GM12865 (cell line): ENCODE results near the gene RNF123.

Experiments
- DNase-seq: peaks from one replicate; pipeline ENCODE4 v3.0.0; 2010; ENCODE audit warnings: low read depth
- H3K4me3 ChIP-seq: 2 replicates; pipeline ENCODE4 v1.5.1; 2011; ENCODE audit warnings: mild to moderate bottlenecking, low read depth, low read length, control low read depth
- TF ChIP-seq, protein P1 (sequence below): IDR thresholded peaks from 2 replicates; pipeline ENCODE4 v1.5.1; 2011; ENCODE audit warnings: low read length, control low read depth, low read depth, inconsistent platforms; ENCODE audit not compliant: insufficient read depth; ENCODE audit errors: missing control alignments

Gene RNF123

DNA sequence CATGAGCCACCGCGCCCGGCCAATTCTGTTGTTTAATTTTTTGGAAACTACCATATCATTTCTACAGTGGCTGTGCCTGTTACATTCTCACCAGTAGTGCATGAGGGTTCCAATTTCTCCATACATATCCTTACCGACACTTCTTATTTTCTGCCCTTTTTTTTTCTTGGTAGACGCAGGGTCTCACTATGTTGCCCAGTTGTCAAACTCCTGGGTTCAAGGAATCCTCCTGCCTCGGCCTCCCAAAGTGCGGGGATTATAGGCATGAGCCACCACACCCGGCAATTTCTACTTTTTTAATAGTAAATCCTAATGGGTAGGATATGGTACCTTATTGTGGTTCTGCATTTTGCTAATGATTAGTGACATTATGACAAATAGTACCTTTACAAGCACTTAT lies 20.5 kb downstream of the RNF123 start:
- TF ChIP-seq, protein P1, sequence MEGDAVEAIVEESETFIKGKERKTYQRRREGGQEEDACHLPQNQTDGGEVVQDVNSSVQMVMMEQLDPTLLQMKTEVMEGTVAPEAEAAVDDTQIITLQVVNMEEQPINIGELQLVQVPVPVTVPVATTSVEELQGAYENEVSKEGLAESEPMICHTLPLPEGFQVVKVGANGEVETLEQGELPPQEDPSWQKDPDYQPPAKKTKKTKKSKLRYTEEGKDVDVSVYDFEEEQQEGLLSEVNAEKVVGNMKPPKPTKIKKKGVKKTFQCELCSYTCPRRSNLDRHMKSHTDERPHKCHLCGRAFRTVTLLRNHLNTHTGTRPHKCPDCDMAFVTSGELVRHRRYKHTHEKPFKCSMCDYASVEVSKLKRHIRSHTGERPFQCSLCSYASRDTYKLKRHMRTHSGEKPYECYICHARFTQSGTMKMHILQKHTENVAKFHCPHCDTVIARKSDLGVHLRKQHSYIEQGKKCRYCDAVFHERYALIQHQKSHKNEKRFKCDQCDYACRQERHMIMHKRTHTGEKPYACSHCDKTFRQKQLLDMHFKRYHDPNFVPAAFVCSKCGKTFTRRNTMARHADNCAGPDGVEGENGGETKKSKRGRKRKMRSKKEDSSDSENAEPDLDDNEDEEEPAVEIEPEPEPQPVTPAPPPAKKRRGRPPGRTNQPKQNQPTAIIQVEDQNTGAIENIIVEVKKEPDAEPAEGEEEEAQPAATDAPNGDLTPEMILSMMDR = no peak
- DNase-seq = no peak
- H3K4me3 ChIP-seq = no peak overlapping the region

DNA sequence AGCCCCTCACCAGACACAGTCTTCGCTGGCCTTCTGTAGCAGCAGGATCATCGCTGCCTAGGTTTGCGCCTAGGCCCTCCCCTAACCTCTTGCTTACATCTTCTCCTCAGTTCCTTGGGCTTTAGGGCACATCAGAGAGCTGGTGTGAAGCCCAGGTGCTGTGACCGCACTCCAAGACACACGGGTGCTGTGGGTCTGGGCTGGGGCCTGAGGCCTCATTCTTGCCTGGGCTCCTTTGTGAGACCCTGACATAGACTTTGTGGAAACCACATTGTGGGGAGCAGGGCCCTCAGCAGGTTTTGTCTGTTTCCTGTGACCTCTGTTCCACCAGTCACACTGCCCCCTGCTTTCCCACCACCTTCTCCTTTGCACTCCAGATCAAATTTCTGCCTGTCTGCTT lies 22.1 kb downstream of the RNF123 start:
- no peak for DNase-seq
- TF ChIP-seq, protein P1 = no peak
- H3K4me3 ChIP-seq = no peak overlapping the region

DNA sequence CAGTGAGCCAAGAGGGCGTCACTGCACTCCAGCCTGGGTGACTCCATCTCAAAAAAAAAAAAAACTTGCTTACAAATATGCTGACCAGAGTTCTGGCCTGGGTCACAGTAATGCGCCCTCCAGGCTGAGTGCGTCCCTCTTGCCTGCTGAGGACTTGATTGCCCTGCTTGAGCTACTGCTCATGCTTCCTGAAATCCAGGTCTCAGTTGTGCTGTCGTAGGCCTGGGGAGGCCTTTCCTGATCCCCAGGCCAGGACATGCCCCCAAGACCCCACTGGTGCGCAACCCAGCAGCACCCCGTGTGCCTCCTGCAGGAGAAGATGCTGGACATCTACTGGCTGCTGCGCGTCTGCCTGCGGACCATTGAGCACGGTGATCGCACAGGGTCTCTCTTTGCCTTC lies 22.8 kb downstream of the RNF123 start:
- no peak for DNase-seq
- no peak overlapping the region for H3K4me3 ChIP-seq
- TF ChIP-seq, protein P1 = no peak

DNA sequence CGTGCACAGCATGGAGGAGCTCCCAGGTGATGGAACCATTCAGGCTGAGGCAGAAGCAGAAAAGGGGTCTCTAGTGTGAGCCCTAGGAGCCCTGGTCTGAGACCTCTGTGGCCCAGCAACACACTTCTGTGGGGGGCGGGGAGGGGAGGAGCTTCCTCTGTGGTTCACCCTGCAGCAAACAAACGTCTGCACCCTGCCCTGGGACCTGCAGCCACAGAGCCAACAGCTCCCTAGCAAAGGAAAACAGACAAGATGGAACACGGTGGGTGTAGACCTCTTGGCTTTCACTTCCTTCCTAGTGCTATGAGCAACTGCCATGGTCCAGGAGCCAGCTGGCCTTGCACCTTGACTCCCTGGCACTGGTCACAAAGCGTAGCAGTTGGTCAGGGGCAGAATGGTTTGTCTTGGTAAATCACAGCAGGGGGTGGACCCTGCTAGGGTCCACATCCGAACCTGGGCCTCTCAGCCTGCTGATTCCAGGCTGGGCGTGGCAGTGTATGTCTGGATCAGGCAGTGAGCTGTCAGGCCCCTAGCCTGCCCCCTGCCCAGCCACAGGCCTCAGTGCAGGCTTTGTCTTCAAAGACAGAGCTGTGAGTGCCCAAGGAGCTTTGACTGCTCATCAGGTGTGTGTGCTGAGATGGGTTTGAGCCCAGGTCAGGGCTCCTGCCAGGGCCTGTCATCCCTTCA lies 23.4 kb downstream of the RNF123 start:
- no peak overlapping the region for H3K4me3 ChIP-seq
- DNase-seq = no peak
- TF ChIP-seq, protein P1 = no peak

DNA sequence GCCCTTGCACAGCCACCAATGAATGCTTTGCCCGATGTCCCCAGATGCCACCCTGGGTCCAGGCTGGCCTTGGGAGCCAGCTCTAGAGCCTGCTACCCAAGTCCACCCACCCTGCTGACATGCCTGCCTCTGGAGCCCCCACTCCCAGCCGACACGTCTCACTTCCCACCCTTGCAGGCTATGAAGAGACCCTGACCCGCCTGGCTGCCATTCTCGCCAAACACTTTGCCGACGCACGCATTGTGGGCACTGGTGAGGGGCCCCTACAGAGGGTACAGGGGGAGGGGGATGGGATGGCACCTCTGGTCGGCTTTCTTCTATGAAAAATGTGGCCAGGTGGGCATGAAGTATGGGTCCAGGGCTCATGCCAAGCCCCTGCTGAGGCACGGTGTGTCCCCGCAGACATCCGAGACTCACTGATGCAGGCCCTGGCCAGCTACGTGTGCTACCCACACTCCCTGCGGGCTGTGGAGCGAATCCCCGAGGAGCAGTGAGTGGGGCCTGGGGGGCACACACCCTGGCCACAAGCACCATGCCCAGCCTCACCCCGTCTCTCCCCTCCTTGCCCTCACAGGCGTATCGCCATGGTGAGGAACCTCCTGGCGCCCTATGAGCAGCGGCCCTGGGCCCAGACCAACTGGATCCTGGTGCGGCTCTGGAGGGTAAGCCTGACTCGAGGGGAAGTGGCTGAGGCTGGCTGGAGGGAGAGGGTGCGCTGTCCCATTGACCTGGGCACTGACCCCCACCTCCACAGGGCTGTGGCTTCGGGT lies 24.2 kb downstream of the RNF123 start:
- DNase-seq = no peak
- TF ChIP-seq, protein P1 = no peak

DNA sequence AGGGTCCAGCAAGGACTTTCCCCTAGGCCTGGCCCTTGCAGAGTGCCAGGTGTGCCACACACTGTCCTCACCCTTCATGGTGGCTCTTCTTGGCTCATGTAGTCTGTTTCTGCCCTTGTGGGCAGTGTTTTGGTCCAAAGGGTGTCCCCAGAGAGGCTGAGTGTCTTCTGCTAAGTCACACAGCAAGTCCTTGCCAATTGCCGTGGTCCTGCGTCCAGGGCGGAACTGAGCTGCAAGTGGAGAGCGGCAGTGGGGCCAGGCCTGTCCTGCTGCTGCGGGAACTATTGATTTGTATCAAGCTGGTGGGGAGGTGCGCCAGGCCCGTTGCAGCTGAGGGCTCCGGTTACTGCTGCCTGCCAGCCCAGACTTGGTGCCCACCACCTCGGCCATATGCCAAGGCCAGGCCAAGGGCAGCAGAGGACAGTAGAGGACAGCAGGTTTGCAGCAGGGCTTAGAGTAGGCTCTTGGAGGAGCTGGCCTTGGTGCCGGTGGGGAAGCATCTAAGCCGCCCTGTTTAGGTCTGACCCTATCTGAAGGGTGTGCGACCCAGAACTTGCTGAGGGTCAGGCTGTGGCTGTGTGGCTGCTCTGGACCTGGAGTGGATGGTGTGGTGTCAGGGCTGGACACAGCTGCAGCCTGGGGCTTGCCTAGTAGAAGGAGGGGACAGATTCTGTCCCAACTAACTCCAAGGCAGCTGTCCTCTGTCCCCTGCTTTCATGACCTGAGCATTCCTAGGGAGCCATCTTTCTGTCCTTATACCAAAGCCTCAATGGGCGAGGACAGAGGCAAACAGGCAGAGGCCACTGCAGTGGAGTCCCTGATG lies 25.6 kb downstream of the RNF123 start:
- TF ChIP-seq, protein P1 = no peak
- DNase-seq = no peak
- no peak overlapping the region for H3K4me3 ChIP-seq

More for the DNA sequence above, 24.2 kb downstream of the RNF123 start:
- H3K4me3 ChIP-seq = no peak overlapping the region
